HepG2 (cell line): ENCODE results near the gene KRTAP10-6. TPM values are rescaled to one million over a fixed set of nuclear protein-coding genes. Genes with fewer than 3 reads are reported as not detected.

Experiments
- ATAC-seq: fragments of 200-7000 bp; cut with Tn5 transposase; 3 replicates; pipeline ENCODE4 v1.9.1; 2020; ENCODE audit warnings: mild to moderate bottlenecking, moderate library complexity
- BruUV-seq: library from RNA; stranded (reverse); fragments of 400-500 nt; replicated peaks from 2 replicates; lab custom pipeline; 2021; lab: Mats Ljungman, UMichigan
- CTCF ChIA-PET: fragments of 300-600 bp; formaldehyde crosslinking; extraction: SDS; loops from one replicate; lab custom pipeline; 2021; ENCODE audit warnings: low total read pairs, inconsistent platforms, low intra/inter-chr PET ratio; lab: Yijun Ruan, JAX
- POLR2A ChIA-PET: fragments of 350-600 bp; sonication (Branson Sonifier 250); formaldehyde crosslinking; loops from one replicate; lab custom pipeline; 2020; ENCODE audit warnings: antibody characterized with exemption, inconsistent platforms; lab: Yijun Ruan, JAX
- DNase-seq: peaks from one replicate; pipeline ENCODE4 v3.0.0-alpha.2; 2015; ENCODE audit warnings: low spot score
- FAIRE-seq: peaks from 3 replicates; lab custom pipeline; 2011; peaks lifted over from hg19 to GRCh38; lab: Jason Lieb, UNC
- H2AFZ ChIP-seq: one replicate; pipeline ENCODE4 v1.6.1; 2011; ENCODE audit warnings: low read length, inconsistent platforms
- H3K27ac ChIP-seq: fragments of 300-600 bp; 3 replicates; pipeline ENCODE4 v1.8.0; 2011; ENCODE audit warnings: mixed run types, mild to moderate bottlenecking, mixed read lengths, low read length, inconsistent platforms; ENCODE audit not compliant: insufficient read depth; ENCODE audit errors: extremely low read length
- H3K27me3 ChIP-seq, 2 experiments: fragments of 200-600 bp in 1 of 2; 2 replicates in 1 of 2; 3 replicates in 1 of 2; pipeline versions ENCODE4 v1.6.0 to v1.8.0; 2011; ENCODE audit warnings: low read length in 2 of 2, mild to moderate bottlenecking in 2 of 2, moderate library complexity in 2 of 2, inconsistent platforms in 1 of 2; ENCODE audit not compliant: insufficient read depth in 2 of 2, control insufficient read depth in 1 of 2
- H3K36me3 ChIP-seq, 2 experiments: fragments of 200-600 bp in 1 of 2; replicated peaks in 1 of 2; 2 replicates in 1 of 2; 3 replicates in 1 of 2; pipeline versions ENCODE4 v1.5.1 to v1.8.0; 2011; ENCODE audit warnings: low read length in 2 of 2, inconsistent platforms in 1 of 2; ENCODE audit not compliant: insufficient read depth in 2 of 2, control insufficient read depth in 1 of 2
- H3K4me1 ChIP-seq: 2 replicates; pipeline ENCODE4 v1.5.1; 2012; ENCODE audit warnings: low read length, inconsistent platforms; ENCODE audit not compliant: insufficient read depth
- H3K4me2 ChIP-seq: 2 replicates; pipeline ENCODE4 v1.6.0; 2011; ENCODE audit warnings: low read depth, low read length, inconsistent platforms
- H3K4me3 ChIP-seq, 3 experiments: fragments of 200-600 bp in 1 of 3; sonication (generic), shearing (Covaris generic) in 1 of 3; replicated peaks in 1 of 3; 2 replicates each; pipeline ENCODE4 v1.5.1; 2011 to 2016; ENCODE audit warnings: low read length in 3 of 3, inconsistent platforms in 2 of 3, low read depth in 2 of 3, mild to moderate bottlenecking in 2 of 3, control low read depth in 1 of 3, mixed read lengths in 1 of 3; ENCODE audit not compliant: insufficient read depth in 1 of 3
- H3K79me2 ChIP-seq: one replicate; pipeline ENCODE4 v1.6.1; 2011; ENCODE audit warnings: low read length, inconsistent platforms; ENCODE audit not compliant: insufficient read depth
- H3K9ac ChIP-seq: 2 replicates; pipeline ENCODE4 v1.6.0; 2011; ENCODE audit warnings: mild to moderate bottlenecking, low read depth, low read length, inconsistent platforms; ENCODE audit not compliant: insufficient read depth
- H3K9me3 ChIP-seq: 2 replicates; pipeline ENCODE4 v1.5.1; 2012; ENCODE audit warnings: mild to moderate bottlenecking, low read length
- H4K20me1 ChIP-seq: 2 replicates; pipeline ENCODE4 v1.6.0; 2011; ENCODE audit warnings: inconsistent platforms, mild to moderate bottlenecking, low read length, moderate library complexity; ENCODE audit not compliant: insufficient read depth
- ARNT ChIP-seq: fragments of 450-650 bp; IDR thresholded peaks from 2 replicates; pipeline ENCODE4 v1.6.1; 2017
- LCORL ChIP-seq, 2 experiments: fragments of 450-650 bp in 1 of 2; sonication (generic) in 1 of 2; formaldehyde crosslinking in 1 of 2; IDR thresholded peaks; 2 replicates each; pipeline versions ENCODE4 v1.5.0 to v1.6.1; 2017 to 2020; ENCODE audit warnings: antibody characterized with exemption in 1 of 2, missing genetic modification reagents in 1 of 2
- STAG1 ChIP-seq: sonication (generic); formaldehyde crosslinking; IDR thresholded peaks from 2 replicates; pipeline ENCODE4 v1.4.0; 2020; ENCODE audit warnings: missing genetic modification reagents
- SUZ12 ChIP-seq: fragments of 150-350 bp; IDR thresholded peaks from 2 replicates; pipeline ENCODE4 v1.6.1; 2014; ENCODE audit warnings: low read depth, low read length
- ZNF317 ChIP-seq: sonication (generic); formaldehyde crosslinking; IDR thresholded peaks from 2 replicates; pipeline ENCODE4 v1.5.0; 2020; ENCODE audit warnings: mild to moderate bottlenecking, missing genetic modification reagents
- ZNF782 ChIP-seq: sonication (generic); formaldehyde crosslinking; IDR thresholded peaks from 2 replicates; pipeline ENCODE4 v1.4.0; 2020; ENCODE audit warnings: missing genetic modification reagents, mild to moderate bottlenecking, borderline replicate concordance
- WGBS: methylation state at CpG from one replicate; pipeline ENCODE4 v1.1.6; 2017; ENCODE audit warnings: low lambda C conversion rate; 5-methylcytosine and 5-hydroxymethylcytosine counted together
- in situ Hi-C: cut with HindIII; loops from 2 replicates; pipeline ENCODE4 v1.10.0; 2017; ENCODE audit warnings: low pct_unique_long_range_greater_than_20kb; ENCODE audit not compliant: extremely low pct_ligation_motif_present
- intact Hi-C: fragments of 100-400 bp; cut with micrococcal nuclease; formaldehyde crosslinking; loops from one replicate; pipeline ENCODE4 v1.10.0; 2022; ENCODE audit not compliant: unreplicated experiment
- polyA plus RNA-seq, 8 experiments: library from polyadenylated mRNA; depleted of rRNA in 3 of 8; stranded (reverse) in 7 of 8; unstranded in 1 of 8; fragments of >200 nt; fragmentation: Illumina TruSeq in 4 of 8; extraction: Trizol in 4 of 8; gene quantifications; 2 replicates each; pipeline versions ENCODE4 v1.2.1 to v1.2.3, GENCODE V29; 2011 to 2016; ENCODE audit warnings: low read depth in 4 of 8, missing spikeins in 1 of 8, mixed read lengths in 1 of 8; ENCODE audit not compliant: insufficient read depth in 1 of 8
- total RNA-seq, 5 experiments: library from RNA; depleted of rRNA; stranded (reverse); fragments of >200 nt; fragmentation: Illumina TruSeq; extraction: Trizol; gene quantifications; 2 replicates each; pipeline ENCODE4 v1.2.3, GENCODE V29; 2016; ENCODE audit warnings: low read depth in 1 of 5
- TF ChIP-seq, protein P1 (sequence below): sonication (generic); formaldehyde crosslinking; IDR thresholded peaks from 2 replicates; pipeline ENCODE4 v1.8.0; 2022; ENCODE audit warnings: low read depth, missing genetic modification reagents
- TF ChIP-seq, protein P2 (sequence below): IDR thresholded peaks from 2 replicates; pipeline ENCODE4 v1.6.1; 2016

The KRTAP10-6 gene
- total and polyA plus RNA-seq, 2 of the 13 experiments (the other 11 are each of a cell fraction or from before 2014, with no cell fraction given), result not detected

- H3K4me2 ChIP-seq, result no peak overlapping the region
- no TSS peak for BruUV-seq
These were observed 39.8 kb upstream of the KRTAP10-6 start for GRCh38 chr21:44632067-44632466.

DNA sequence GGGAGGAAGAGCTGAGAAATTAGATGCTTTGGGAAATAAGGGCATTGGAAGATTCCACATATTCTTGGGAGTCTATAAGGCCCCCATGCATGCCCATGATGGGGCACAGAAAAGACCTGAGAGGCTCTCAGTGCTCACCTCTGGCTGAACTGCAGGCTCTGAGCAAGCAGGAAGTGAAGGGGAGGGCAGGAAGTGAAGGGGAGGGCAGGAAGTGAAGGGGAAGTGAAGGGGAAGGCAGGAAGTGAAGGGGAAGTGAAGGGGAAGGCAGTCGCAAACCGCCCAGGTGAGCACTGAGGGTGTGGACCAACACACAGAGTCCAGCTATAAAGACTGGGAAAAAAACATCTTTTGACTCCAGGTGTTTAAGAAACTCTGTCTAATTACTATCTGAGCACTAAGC is 38.1 kb upstream of the KRTAP10-6 start:
- no peaks in the 10 kb centered on the region for H3K4me1 ChIP-seq
- no peak overlapping the region for H2AFZ ChIP-seq
- H3K36me3 ChIP-seq, result no peaks in the 10 kb centered on the region
- H3K9ac ChIP-seq, result no peak overlapping the region
- FAIRE-seq, result no peak
- no peak overlapping the region for H3K4me3 ChIP-seq
- 0 out of 5 replicates have a peak, but pooled peaks cover 0 to 6% of the 10 kb centered on the region in 2 experiments for H3K27me3 ChIP-seq
- no peaks in the 10 kb centered on the region for H3K79me2 ChIP-seq
- in situ Hi-C loops (no loop called here), intact Hi-C loops (loop anchor here (10.0 kb wide), 1 partner anchor 64 kb away; the partner anchor contains the start of gene KRTAP10-12)
- ChIA-PET CTCF (no interaction called here), POLR2A (no interaction called here)
- TF ChIP-seq ARNT (no peak), LCORL (IDR thresholded peaks at IDR 0.05) (no peak), LCORL (CRISPR knock-in tag; IDR thresholded peaks at IDR 0.05) (no peak), SUZ12 (no peak)
- TF ChIP-seq, protein P1, sequence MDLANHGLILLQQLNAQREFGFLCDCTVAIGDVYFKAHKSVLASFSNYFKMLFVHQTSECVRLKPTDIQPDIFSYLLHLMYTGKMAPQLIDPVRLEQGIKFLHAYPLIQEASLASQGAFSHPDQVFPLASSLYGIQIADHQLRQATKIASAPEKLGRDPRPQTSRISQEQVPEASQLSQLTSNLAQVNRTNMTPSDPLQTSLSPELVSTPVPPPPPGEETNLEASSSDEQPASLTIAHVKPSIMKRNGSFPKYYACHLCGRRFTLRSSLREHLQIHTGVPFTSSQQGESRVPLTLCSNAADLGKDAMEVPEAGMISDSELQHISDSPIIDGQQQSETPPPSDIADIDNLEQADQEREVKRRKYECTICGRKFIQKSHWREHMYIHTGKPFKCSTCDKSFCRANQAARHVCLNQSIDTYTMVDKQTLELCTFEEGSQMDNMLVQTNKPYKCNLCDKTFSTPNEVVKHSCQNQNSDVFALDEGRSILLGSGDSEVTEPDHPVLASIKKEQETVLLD, result no peak
- TF ChIP-seq, protein P2, sequence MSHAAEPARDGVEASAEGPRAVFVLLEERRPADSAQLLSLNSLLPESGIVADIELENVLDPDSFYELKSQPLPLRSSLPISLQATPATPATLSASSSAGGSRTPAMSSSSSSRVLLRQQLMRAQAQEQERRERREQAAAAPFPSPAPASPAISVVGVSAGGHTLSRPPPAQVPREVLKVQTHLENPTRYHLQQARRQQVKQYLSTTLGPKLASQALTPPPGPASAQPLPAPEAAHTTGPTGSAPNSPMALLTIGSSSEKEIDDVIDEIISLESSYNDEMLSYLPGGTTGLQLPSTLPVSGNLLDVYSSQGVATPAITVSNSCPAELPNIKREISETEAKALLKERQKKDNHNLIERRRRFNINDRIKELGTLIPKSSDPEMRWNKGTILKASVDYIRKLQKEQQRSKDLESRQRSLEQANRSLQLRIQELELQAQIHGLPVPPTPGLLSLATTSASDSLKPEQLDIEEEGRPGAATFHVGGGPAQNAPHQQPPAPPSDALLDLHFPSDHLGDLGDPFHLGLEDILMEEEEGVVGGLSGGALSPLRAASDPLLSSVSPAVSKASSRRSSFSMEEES, result no peak
- no peak overlapping the region for H3K27ac ChIP-seq
- no peak overlapping the region for H3K4me2 ChIP-seq
- ATAC-seq, result no peak
- no peak for DNase-seq
- peaks cover 16% of the 10 kb centered on the region; the same call in 1 of the 2 replicates for H3K9me3 ChIP-seq
- 81% methylated on average over 2 of the region's 2 CpGs for WGBS
- no peaks in the 10 kb centered on the region for H4K20me1 ChIP-seq
- no TSS peak for BruUV-seq

More at GRCh38 chr21:44632067-44632466, 39.8 kb upstream of the KRTAP10-6 start:
- peaks cover 16% of the 10 kb centered on the region; the same call in 1 of the 2 replicates for H3K9me3 ChIP-seq
- TF ChIP-seq STAG1 (CRISPR knock-in tag), result no peak
- TF ChIP-seq ZNF782 (CRISPR knock-in tag), result no peak
- peak; percentile 98 for TF ChIP-seq ZNF317 (CRISPR knock-in tag)
- no peaks in the 10 kb centered on the region for H3K36me3 ChIP-seq
- H3K9ac ChIP-seq, result no peak overlapping the region
- no peak overlapping the region for H2AFZ ChIP-seq
- no peaks in the 10 kb centered on the region for H4K20me1 ChIP-seq
- 40% methylated on average over 1 of the region's 1 CpG for WGBS
- FAIRE-seq (no peak), DNase-seq (no peak), ATAC-seq (no peak)
- POLR2A ChIA-PET, result no interaction called here
- CTCF ChIA-PET, result no interaction called here
- no peak overlapping the region for H3K27ac ChIP-seq
- H3K4me1 ChIP-seq, result no peaks in the 10 kb centered on the region
- no peaks in the 10 kb centered on the region for H3K79me2 ChIP-seq
- intact Hi-C loops (loop anchor here (10.0 kb wide), 1 partner anchor 63 kb away; the partner anchor contains the start of gene KRTAP10-12), in situ Hi-C loops (no loop called here)
- H3K27me3 ChIP-seq, result peaks cover 0 to 3% of the 10 kb centered on the region in 2 experiments; a peak in 1 of 5 replicates
- no peak overlapping the region for H3K4me3 ChIP-seq
